ENCODE results near the gene GJD3. TPM values are rescaled to one million over a fixed set of nuclear protein-coding genes. Genes with fewer than 3 reads are reported as not detected.

The GJD3 gene
- total RNA-seq, 1 experiment from 2014 or later: not detected

GRCh38 chr17:40317880-40318829, 46.4 kb downstream of the GJD3 start:
- Histone ChIP-seq H3K14ac (ENCODE audit: insufficient read depth, low read length) (no peak overlapping the region), H2AFZ (ENCODE audit: low read length) (no peak overlapping the region), H3K4me2 (ENCODE audit: insufficient read depth, insufficient read length, low read length) (peak overlapping the region; percentile 68), H2BK5ac (ENCODE audit: insufficient read length, low read length) (no peak overlapping the region), H2BK12ac (ENCODE audit: insufficient read length, low read depth, low read length) (no peak overlapping the region), H3K9ac (ENCODE audit: extremely low read depth, insufficient read length, low read length) (no peak overlapping the region), H3K27ac (ENCODE audit: insufficient read length, low read depth, low read length) (no peak overlapping the region), H3K79me1 (ENCODE audit: insufficient read depth, low read depth, low read length, poor library complexity, severe bottlenecking) (no peaks in the 10 kb centered on the region), H3K18ac (ENCODE audit: insufficient read length, low read depth, low read length) (peak overlapping the region; percentile 39), H2BK120ac (ENCODE audit: low read depth, low read length, poor library complexity, severe bottlenecking) (no peak overlapping the region), H4K8ac (replicated peaks; ENCODE audit: insufficient read length, low read depth, low read length) (no peak overlapping the region), H4K91ac (ENCODE audit: insufficient read length, low read depth, low read length) (no peak overlapping the region), H4K5ac (ENCODE audit: insufficient read length, low read depth, low read length) (no peak overlapping the region), H3K4me1 (ENCODE audit: insufficient read depth, low read length) (peaks cover 8% of the 10 kb centered on the region; the same call in 1 of the 2 replicates), H3K23me2 (ENCODE audit: insufficient read length, low read depth, low read length, poor library complexity, severe bottlenecking) (peaks cover 26% of the 10 kb centered on the region), H3K79me2 (ENCODE audit: insufficient read depth, low read length) (no peaks in the 10 kb centered on the region; the same call in 1 of the 2 replicates), H2AK5ac (ENCODE audit: insufficient read length, low read length) (no peak overlapping the region), H3K4ac (ENCODE audit: low read depth, low read length) (no peak overlapping the region), H3K27me3 (ENCODE audit: insufficient read depth, low read length) (peaks cover 5% of the 10 kb centered on the region; the same call in 1 of the 2 replicates), H4K20me1 (ENCODE audit: control insufficient read depth, insufficient read depth, insufficient read length) (peaks cover 4% of the 10 kb centered on the region), H3K9me3 (ENCODE audit: control insufficient read depth, low read depth, low read length) (no peaks in the 10 kb centered on the region), H2BK20ac (ENCODE audit: low read depth, low read length, poor library complexity, severe bottlenecking) (no peak overlapping the region), H3K56ac (ENCODE audit: insufficient read length, low read depth, low read length) (no peak overlapping the region), H3K23ac (ENCODE audit: insufficient read length, low read depth, low read length) (no peak overlapping the region), H2BK15ac (ENCODE audit: low read depth, low read length) (no peak overlapping the region; the same call in 1 of the 2 replicates), H3T11ph (ENCODE audit: low read length) (no peak overlapping the region)
- TF ChIP-seq CTCF (conservative IDR thresholded peaks at IDR 0.05): no peak
- Mint-ChIP-seq H3K27me3 (ENCODE audit: low read depth) (peaks cover 60% of the 10 kb centered on the region), H3K4me3 (peak overlapping the region; percentile 80 to 94), H3K36me3 (ENCODE audit: insufficient read depth in 1 of 3, low read depth in 3 of 3) (no peaks in the 10 kb centered on the region; a peak in 1 of 7 replicates), H3K27ac (peak overlapping the region in 1 of 3 experiments; percentile 92; a peak in 3 of 7 replicates), H3K4me1 (peaks cover 65 to 85% of the 10 kb centered on the region in 2 experiments), H3K9me3 (no peaks in the 10 kb centered on the region)
- peak; percentile 98 for DNase-seq
- no CpG with 5 or more reads among the region's 70 CpGs for WGBS (ENCODE audit: extremely low coverage, insufficient read length, low lambda C conversion rate)
